Esophagus (tissue), 2 donors: ENCODE measurements around the gene KCNH5. TPM values are rescaled to one million over a fixed set of nuclear protein-coding genes. Genes with fewer than 3 reads are reported as not detected.
"Not testable (repeated sequence)": the region's sequence is repeated elsewhere in the genome, so short reads cannot be mapped to it uniquely, and the experiment has no call there.

Experiments
- H3K27ac ChIP-seq, 2 donors: one replicate each; pipeline ENCODE4 v1.5.1; 2013; ENCODE audit warnings: low read depth in 2 of 2, mild to moderate bottlenecking in 2 of 2, inconsistent platforms in 1 of 2, low read length in 1 of 2, moderate library complexity in 1 of 2
- H3K27me3 ChIP-seq, 2 donors: one replicate each; pipeline ENCODE4 v1.6.1; 2013; ENCODE audit warnings: low read length in 2 of 2, control low read depth in 1 of 2, mild to moderate bottlenecking in 1 of 2; ENCODE audit not compliant: insufficient read depth in 2 of 2, control insufficient read depth in 1 of 2
- H3K36me3 ChIP-seq, 2 donors: one replicate each; pipeline ENCODE4 v1.6.1; 2013; ENCODE audit warnings: low read length in 1 of 2; ENCODE audit not compliant: control insufficient read depth in 2 of 2, insufficient read depth in 2 of 2
- H3K4me1 ChIP-seq, 2 donors: one replicate each; pipeline ENCODE4 v1.6.1; 2013; ENCODE audit warnings: low read length in 1 of 2; ENCODE audit not compliant: control insufficient read depth in 2 of 2, insufficient read depth in 2 of 2
- H3K4me3 ChIP-seq, 2 donors: one replicate each; pipeline ENCODE4 v1.5.1; 2013; ENCODE audit warnings: low read length in 2 of 2, mild to moderate bottlenecking in 2 of 2, low read depth in 1 of 2, moderate library complexity in 1 of 2
- H3K9me3 ChIP-seq, 2 donors: one replicate each; pipeline ENCODE4 v1.6.1; 2013; ENCODE audit warnings: mild to moderate bottlenecking in 2 of 2, low read depth in 1 of 2, low read length in 1 of 2, moderate library complexity in 1 of 2; ENCODE audit not compliant: control insufficient read depth in 2 of 2, insufficient read depth in 1 of 2
- WGBS, 2 donors: extraction: QIAGEN DNeasy Blood & Tissue Kit; methylation state at CpG; one replicate each; pipeline ENCODE4 v1.1.7; 2013; 5-methylcytosine and 5-hydroxymethylcytosine counted together
- polyA plus RNA-seq, 2 donors: library from polyadenylated mRNA; stranded (reverse); fragments of 200-250 nt; gene quantifications; one replicate each; pipeline ENCODE4 v1.2.3, GENCODE V29; 2013
- donor health status: healthy with polysubstance abuse.
- donor health status: Bipolar disorder and iron deficiency.

The KCNH5 gene
- polyA plus RNA-seq, 2 donors = not detected

DNA sequence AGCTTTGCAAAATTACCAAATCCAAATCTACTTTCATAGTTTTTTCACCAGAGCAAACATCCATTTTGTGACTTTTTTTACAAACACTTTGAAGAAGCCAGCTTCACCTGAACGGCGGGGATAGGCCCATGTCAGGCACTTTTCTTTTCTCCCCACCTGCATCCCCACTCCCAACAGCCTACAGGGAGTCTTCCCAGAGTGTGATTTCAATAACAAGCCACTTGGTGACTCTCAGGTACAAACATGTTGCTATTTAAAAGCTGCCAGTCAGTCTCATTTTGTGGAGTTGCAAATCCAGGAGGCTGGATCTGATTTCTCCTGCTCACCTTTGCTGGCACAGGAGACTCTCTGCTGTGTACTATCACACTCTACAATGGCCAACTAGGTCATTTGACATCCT is 285.5 kb downstream of the KCNH5 start:
- Histone ChIP-seq H3K4me3 (no peak overlapping the region), H3K27ac (no peak overlapping the region), H3K36me3 (no peaks in the 10 kb centered on the region), H3K4me1 (no peaks in the 10 kb centered on the region), H3K9me3 (no peaks in the 10 kb centered on the region), H3K27me3 (no peaks in the 10 kb centered on the region)
- WGBS, 2 donors = 50 to 57% methylated on average over 2 of the region's 2 CpGs

DNA sequence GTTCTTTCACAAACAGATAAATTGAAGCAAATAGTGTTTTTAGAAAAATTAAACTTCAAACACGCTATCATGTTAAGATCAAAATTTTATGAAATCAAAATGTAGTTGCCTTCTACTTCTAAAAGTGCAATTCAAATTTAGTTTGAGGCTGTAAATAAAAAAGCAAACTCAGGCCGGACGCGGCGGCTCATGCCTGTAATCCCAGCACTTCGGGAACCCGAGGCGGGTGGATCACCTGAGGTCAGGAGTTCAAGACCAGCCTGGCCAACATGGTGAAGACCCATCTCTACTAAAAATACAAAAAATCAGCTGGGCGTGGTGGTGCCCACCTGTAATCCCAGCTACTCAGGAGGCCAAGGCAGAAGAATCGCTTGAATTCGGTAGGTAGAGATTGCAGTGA is 298.4 kb downstream of the KCNH5 start:
- H3K36me3 ChIP-seq, H3K9me3 ChIP-seq, H3K27ac ChIP-seq, H3K4me1 ChIP-seq, H3K4me3 ChIP-seq, H3K27me3 ChIP-seq: not testable (repeated sequence)
- WGBS, 2 donors = 90 to 92% methylated on average over 11 of the region's 11 CpGs

DNA sequence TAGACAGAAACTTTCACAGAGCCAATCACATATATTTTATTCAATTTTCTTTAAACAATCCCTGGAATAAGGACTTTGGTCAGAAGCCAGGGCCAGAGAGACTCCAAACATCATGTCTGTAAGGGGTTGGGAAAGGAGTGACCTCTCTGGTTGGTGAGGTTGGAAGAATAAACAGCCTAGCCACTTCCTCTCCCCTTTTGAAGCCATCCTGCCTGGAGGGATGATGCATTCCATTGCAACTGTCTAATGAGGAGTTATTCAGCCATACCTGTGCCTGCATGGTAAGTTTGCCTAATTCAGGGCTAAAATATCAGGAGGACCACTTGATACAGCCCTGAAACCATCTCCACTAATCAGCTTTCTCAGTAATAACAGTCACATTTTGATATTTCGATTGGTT is 299.8 kb downstream of the KCNH5 start:
- Histone ChIP-seq H3K36me3 (no peaks in the 10 kb centered on the region), H3K4me3 (no peak overlapping the region), H3K9me3 (no peaks in the 10 kb centered on the region), H3K27me3 (no peaks in the 10 kb centered on the region), H3K4me1 (no peaks in the 10 kb centered on the region), H3K27ac (no peak overlapping the region)
- 70 to 83% methylated on average over 1 of the region's 1 CpG for WGBS, 2 donors

DNA sequence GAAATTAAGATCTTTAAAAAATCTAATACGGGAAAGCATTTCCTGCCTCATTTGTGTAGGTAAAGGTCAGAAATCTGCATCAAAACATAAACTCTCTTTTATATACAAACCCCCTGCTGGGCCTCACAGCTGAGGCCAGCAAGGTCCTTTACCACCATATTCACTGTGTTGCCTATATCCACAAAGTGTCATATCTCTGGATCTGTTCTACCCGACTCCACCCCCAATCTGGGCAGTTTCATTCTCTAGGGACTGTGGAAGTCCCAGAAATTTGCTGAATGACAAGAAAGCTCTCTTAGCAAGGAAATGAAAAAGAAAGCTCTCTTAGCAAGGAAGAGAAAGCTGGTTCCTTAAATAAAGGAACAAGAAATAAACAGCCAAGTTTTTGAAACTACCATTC is 301.7 kb downstream of the KCNH5 start:
- no peak overlapping the region for H3K27ac ChIP-seq
- WGBS, 2 donors = 59 to 65% methylated on average over 2 of the region's 2 CpGs
- no peaks in the 10 kb centered on the region for H3K9me3 ChIP-seq
- H3K27me3 ChIP-seq = no peaks in the 10 kb centered on the region
- no peaks in the 10 kb centered on the region for H3K36me3 ChIP-seq
- H3K4me3 ChIP-seq = no peak overlapping the region
- no peaks in the 10 kb centered on the region for H3K4me1 ChIP-seq

DNA sequence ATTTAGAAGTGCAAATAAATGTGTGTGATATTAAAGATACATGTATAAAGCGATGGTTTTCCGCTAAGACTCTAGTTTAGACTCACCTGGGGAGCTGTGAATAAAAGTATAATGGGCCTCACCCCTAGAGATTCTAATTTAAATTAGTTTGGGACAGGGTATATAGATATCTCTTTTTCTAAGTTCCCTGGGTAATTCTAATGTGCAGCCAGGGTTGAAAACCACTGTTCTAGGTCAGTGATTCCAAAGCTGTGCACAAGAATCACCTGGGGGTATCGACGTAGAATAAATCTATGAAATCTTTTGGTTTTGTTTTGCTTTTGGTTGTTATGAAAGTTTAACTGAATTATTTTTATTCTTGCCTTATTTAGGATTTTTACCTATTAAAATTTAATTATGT is 302.1 kb downstream of the KCNH5 start:
- WGBS, 2 donors = 90 to 91% methylated on average over 4 of the region's 4 CpGs
- no peak overlapping the region for H3K27ac ChIP-seq
- H3K4me3 ChIP-seq = no peak overlapping the region
- no peaks in the 10 kb centered on the region for H3K36me3 ChIP-seq
- no peaks in the 10 kb centered on the region for H3K27me3 ChIP-seq
- H3K9me3 ChIP-seq = no peaks in the 10 kb centered on the region
- no peaks in the 10 kb centered on the region for H3K4me1 ChIP-seq

DNA sequence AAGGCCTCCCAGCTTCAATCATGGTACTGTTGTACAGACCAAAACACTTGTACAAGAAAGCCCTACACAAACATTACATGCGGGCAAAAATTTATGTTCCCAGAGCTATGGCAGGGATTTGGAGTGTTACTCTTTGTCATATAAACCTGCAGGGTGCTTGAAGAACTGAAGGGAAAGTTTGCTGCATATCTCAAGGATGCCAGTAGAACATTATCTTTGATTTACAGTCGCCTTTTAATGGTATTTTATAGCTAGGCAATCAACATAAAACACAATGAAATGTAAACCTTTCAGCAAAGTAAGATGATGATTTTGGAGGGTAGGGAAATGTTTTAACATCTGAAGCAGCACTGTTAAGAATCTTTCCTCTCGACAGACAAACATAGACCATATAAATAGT is 305.6 kb downstream of the KCNH5 start:
- 62 to 78% methylated on average over 3 of the region's 3 CpGs for WGBS, 2 donors
- Histone ChIP-seq H3K27ac (no peak overlapping the region), H3K4me3 (no peak overlapping the region), H3K9me3 (no peaks in the 10 kb centered on the region), H3K36me3 (no peaks in the 10 kb centered on the region), H3K4me1 (no peaks in the 10 kb centered on the region), H3K27me3 (no peaks in the 10 kb centered on the region)

DNA sequence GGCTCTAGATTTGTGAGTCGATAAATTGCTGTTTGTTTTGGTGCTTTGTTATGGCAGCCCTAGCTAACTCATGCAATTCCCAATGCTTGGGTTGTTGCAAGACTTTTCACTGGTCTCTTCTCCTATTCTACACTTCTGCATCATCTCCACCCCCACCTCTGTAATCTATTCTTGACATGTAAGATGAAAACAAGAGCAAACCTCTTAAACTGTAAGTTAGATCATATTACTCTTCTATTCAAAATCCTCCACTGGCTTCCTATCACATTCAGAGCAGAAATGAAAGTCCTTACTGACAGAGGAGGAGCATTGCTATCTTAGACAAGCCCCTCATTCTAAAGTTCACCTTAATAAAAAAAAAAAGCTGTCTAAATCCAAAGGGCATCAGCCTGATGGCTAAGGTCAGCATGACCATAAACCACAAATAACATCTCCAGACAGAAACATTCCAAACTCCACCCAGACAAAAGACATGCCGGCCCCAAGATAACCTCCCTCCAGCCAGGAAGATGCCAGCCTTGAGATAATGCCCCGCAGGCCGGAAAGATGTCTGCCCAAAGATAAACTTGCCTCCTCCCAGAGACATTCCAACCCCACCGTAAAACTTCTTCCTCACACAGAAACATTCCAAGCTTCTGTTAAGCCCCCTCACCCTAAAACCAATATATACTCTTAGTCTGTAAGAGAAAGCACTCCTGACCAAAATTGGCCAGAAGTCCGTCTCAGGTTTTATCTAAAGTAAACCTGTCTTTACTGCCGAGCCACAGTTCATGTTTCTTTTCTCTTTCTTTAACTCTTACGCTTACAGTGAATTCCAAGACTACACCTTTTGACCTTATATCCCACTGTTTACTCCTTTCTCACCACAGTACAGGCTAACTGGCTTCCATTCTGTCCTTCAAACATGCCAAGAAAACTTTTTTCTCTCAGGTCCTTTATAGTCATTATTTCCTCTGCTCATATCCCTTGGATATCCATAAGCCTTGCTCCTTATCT is 308.9 kb downstream of the KCNH5 start:
- no peaks in the 10 kb centered on the region for H3K27me3 ChIP-seq
- WGBS, 2 donors = 75 to 84% methylated on average over 8 of the region's 8 CpGs
- H3K9me3 ChIP-seq = no peaks in the 10 kb centered on the region
- H3K4me1 ChIP-seq = no peaks in the 10 kb centered on the region
- no peaks in the 10 kb centered on the region for H3K36me3 ChIP-seq
- H3K27ac ChIP-seq = no peak overlapping the region
- no peak overlapping the region for H3K4me3 ChIP-seq

DNA sequence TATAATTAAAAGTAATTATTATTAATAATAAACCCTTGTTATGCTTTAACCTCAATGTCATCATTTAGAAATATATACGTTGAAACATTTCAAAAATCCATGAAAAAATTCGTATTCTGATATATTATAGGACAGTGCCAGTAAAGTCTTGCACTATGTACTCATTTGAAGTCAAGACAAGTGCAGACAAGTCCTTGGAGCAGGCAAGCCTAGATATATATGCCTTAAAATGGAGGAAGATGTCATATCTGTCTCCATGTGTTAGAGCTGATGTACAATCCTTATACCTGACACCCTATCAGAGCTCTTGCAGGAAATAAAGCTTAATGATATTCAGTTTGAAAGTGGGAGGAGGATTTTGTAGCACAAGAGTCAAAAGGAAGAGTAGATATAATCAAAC is 310.4 kb downstream of the KCNH5 start:
- H3K4me3 ChIP-seq = no peak overlapping the region
- H3K4me1 ChIP-seq = no peaks in the 10 kb centered on the region
- H3K27me3 ChIP-seq = no peaks in the 10 kb centered on the region
- 49 to 68% methylated on average over 2 of the region's 2 CpGs for WGBS, 2 donors
- no peak overlapping the region for H3K27ac ChIP-seq
- H3K36me3 ChIP-seq = no peaks in the 10 kb centered on the region
- H3K9me3 ChIP-seq = no peaks in the 10 kb centered on the region

DNA sequence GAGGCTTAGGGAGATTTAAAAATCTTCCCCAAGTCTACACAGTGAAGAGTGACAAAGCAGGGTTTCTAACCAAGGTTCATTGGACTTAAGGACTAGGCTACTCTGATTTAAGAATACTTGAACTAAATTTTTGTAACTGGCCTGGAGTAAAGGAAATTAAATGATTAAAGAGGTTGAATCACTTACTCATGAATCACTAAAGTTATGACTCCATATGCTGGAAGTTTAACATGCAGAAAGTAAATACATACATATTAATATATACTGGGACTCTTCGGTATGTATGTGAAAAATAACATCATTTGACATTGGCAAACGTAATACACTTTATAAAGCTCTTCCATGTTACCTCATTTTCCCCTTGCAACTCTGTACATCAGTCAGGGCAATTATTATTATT is 322.9 kb downstream of the KCNH5 start:
- no peaks in the 10 kb centered on the region for H3K27me3 ChIP-seq
- no peaks in the 10 kb centered on the region for H3K4me1 ChIP-seq
- no peak overlapping the region for H3K27ac ChIP-seq
- no peaks in the 10 kb centered on the region for H3K9me3 ChIP-seq
- H3K4me3 ChIP-seq = no peak overlapping the region
- WGBS, 2 donors = 56 to 78% methylated on average over 2 of the region's 2 CpGs
- H3K36me3 ChIP-seq = no peaks in the 10 kb centered on the region

DNA sequence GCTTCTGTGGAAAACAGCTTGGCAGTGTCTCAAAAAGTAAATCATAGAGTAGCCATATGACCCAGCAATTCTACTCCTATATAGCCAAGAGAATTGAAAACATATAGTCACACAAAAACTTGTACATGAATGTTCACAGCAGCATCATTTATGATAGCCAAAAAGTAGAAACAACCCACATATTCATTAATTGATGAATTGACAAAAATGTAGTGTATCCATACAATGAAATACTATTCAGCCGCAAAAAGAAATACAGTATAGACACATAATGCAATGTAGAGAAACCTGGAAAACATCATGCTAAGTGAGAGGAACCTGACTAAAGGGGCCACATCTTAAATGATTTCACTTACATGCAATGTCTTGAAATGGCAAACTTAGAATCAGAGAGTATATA is 326.6 kb downstream of the KCNH5 start:
- Histone ChIP-seq H3K4me1 (no peaks in the 10 kb centered on the region), H3K9me3 (no peaks in the 10 kb centered on the region), H3K27me3 (no peaks in the 10 kb centered on the region), H3K27ac (no peak overlapping the region), H3K36me3 (no peaks in the 10 kb centered on the region), H3K4me3 (no peak overlapping the region)
- 92 to 99% methylated on average over 1 of the region's 1 CpG for WGBS, 2 donors
